SK-N-SH treated with all-trans-retinoic acid at 6 μM for 48 hours (cell line): ENCODE measurements around the gene GRHL3.
"Not testable (repeated sequence)": the region's sequence is repeated elsewhere in the genome, so short reads cannot be mapped to it uniquely, and the experiment has no call there.

Source experiments
- ATAC-seq: fragments of 200-7000 bp; cut with Tn5 transposase; 3 replicates; pipeline ENCODE4 v1.9.1; 2020; ENCODE audit warnings: mild to moderate bottlenecking, moderate library complexity
- BACH2 ChIP-seq: fragments of 250-450 bp; sonication (Bioruptor Pico); IDR thresholded peaks from 2 replicates; pipeline ENCODE4 v1.9.0; 2021; ENCODE audit warnings: mild to moderate bottlenecking, borderline replicate concordance
- CSDC2 ChIP-seq: fragments of 250-450 bp; sonication (Bioruptor Pico); IDR thresholded peaks from 2 replicates; pipeline ENCODE4 v1.5.0; 2020; ENCODE audit warnings: mild to moderate bottlenecking, moderate library complexity
- ESRRG ChIP-seq: fragments of 250-450 bp; sonication (Bioruptor Pico); IDR thresholded peaks from 2 replicates; pipeline ENCODE4 v1.6.1; 2021; ENCODE audit warnings: mild to moderate bottlenecking
- GLIS3 ChIP-seq: fragments of 250-450 bp; sonication (Bioruptor Pico); IDR thresholded peaks from 2 replicates; pipeline ENCODE4 v1.5.0; 2020; ENCODE audit warnings: mild to moderate bottlenecking, moderate library complexity
- ISL1 ChIP-seq: fragments of 250-450 bp; sonication (Bioruptor Pico); IDR thresholded peaks from 2 replicates; pipeline ENCODE4 v2.1.2; 2022; ENCODE audit warnings: mild to moderate bottlenecking, moderate library complexity
- OSR1 ChIP-seq: fragments of 250-450 bp; sonication (Bioruptor Pico); IDR thresholded peaks from 2 replicates; pipeline ENCODE4 v1.8.0; 2022; ENCODE audit warnings: moderate library complexity, mild to moderate bottlenecking, inconsistent platforms
- PATZ1 ChIP-seq: fragments of 250-450 bp; sonication (Bioruptor Pico); IDR thresholded peaks from 2 replicates; pipeline ENCODE4 v1.8.0; 2020; ENCODE audit warnings: mild to moderate bottlenecking, moderate library complexity, borderline replicate concordance
- PPARA ChIP-seq: fragments of 250-450 bp; sonication (Bioruptor Pico); IDR thresholded peaks from 2 replicates; pipeline ENCODE4 v1.5.0; 2020; ENCODE audit warnings: mild to moderate bottlenecking, borderline replicate concordance
- RARB ChIP-seq: fragments of 250-450 bp; sonication (Bioruptor Pico); IDR thresholded peaks from 2 replicates; pipeline ENCODE4 v1.8.0; 2021; ENCODE audit warnings: mild to moderate bottlenecking, moderate library complexity
- SNAI2 ChIP-seq: fragments of 250-450 bp; sonication (Bioruptor Pico); IDR thresholded peaks from 2 replicates; pipeline ENCODE4 v1.5.0; 2020; ENCODE audit warnings: mild to moderate bottlenecking, moderate library complexity
- TCF4 ChIP-seq: fragments of 250-450 bp; sonication (Bioruptor Pico); IDR thresholded peaks from 2 replicates; pipeline ENCODE4 v1.8.0; 2021; ENCODE audit warnings: mild to moderate bottlenecking, moderate library complexity, borderline replicate concordance
- ZC3H10 ChIP-seq: fragments of 250-450 bp; sonication (Bioruptor Pico); IDR thresholded peaks from 2 replicates; pipeline ENCODE4 v1.5.1; 2021; ENCODE audit warnings: mild to moderate bottlenecking, moderate library complexity
- ZFP3 ChIP-seq: fragments of 250-450 bp; sonication (Bioruptor Pico); IDR thresholded peaks from 2 replicates; pipeline ENCODE4 v1.5.0; 2020; ENCODE audit warnings: mild to moderate bottlenecking, moderate library complexity
- ZFP30 ChIP-seq: fragments of 450-650 bp; formaldehyde crosslinking; IDR thresholded peaks from 2 replicates; pipeline ENCODE4 v1.5.0; 2022; ENCODE audit warnings: mild to moderate bottlenecking, moderate library complexity
- ZNF565 ChIP-seq: fragments of 450-650 bp; formaldehyde crosslinking; conservative IDR thresholded peaks from 2 replicates; pipeline ENCODE4 v1.5.0; 2020; ENCODE audit warnings: low read depth, mild to moderate bottlenecking, moderate library complexity
- ZNF70 ChIP-seq: fragments of 450-650 bp; formaldehyde crosslinking; IDR thresholded peaks from 2 replicates; pipeline ENCODE4 v1.5.0; 2020; ENCODE audit warnings: mild to moderate bottlenecking, moderate library complexity
- ZNF8 ChIP-seq: fragments of 450-650 bp; formaldehyde crosslinking; IDR thresholded peaks from 2 replicates; pipeline ENCODE4 v1.5.0; 2020; ENCODE audit warnings: mild to moderate bottlenecking, moderate library complexity
- TF ChIP-seq, protein P1 (sequence below): fragments of 250-450 bp; sonication (Bioruptor Pico); IDR thresholded peaks from 2 replicates; pipeline ENCODE4 v1.5.1; 2020; ENCODE audit warnings: low read depth, mild to moderate bottlenecking, moderate library complexity
- TF ChIP-seq, protein P2 (sequence below): fragments of 250-450 bp; sonication (Bioruptor Pico); IDR thresholded peaks from 2 replicates; pipeline ENCODE4 v1.5.0; 2020; ENCODE audit warnings: mild to moderate bottlenecking, moderate library complexity
- TF ChIP-seq, protein P3 (sequence below): fragments of 250-450 bp; sonication (Bioruptor Pico); IDR thresholded peaks from 2 replicates; pipeline ENCODE4 v1.5.1; 2021; ENCODE audit warnings: mild to moderate bottlenecking, moderate library complexity

The GRHL3 gene

DNA sequence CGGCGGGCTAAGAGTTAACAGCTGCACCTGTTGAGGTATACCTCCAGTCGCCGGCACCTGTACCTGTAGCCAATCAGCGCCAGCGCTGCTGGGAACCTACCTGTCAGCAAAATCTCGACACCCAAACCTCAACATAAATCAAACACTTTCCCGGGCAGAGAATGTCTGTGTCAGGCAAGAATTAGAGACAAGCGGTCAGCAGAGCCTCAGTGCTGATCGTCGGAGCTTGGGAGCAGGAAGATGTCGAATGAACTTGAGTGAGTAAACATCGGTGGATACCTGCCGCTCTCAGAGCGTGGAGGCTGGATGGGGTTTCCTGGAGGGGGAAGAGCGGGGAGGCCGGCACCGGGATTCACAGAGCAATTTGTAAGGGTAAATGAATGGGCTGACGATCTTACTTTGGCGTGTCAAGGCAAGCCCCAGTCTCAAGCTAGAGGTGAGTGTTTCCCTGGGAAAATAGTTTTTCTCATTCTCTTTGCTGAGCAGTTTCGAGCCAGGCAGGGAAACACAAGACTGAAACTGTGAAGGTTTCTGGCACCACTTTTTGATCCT is at the start of gene GRHL3:
TSS of gene GRHL3 (plus strand) at position 46 of the 552 bp plus-strand sequence. CDS start at position 241, 195 bp downstream.
- no peak for ATAC-seq
- TF ChIP-seq CSDC2 (CRISPR knock-in tag) (no peak), PATZ1 (CRISPR knock-in tag) (no peak), RARB (no peak), GLIS3 (no peak), ZNF8 (CRISPR knock-in tag) (no peak), TCF4 (no peak)
- TF ChIP-seq, protein P1, sequence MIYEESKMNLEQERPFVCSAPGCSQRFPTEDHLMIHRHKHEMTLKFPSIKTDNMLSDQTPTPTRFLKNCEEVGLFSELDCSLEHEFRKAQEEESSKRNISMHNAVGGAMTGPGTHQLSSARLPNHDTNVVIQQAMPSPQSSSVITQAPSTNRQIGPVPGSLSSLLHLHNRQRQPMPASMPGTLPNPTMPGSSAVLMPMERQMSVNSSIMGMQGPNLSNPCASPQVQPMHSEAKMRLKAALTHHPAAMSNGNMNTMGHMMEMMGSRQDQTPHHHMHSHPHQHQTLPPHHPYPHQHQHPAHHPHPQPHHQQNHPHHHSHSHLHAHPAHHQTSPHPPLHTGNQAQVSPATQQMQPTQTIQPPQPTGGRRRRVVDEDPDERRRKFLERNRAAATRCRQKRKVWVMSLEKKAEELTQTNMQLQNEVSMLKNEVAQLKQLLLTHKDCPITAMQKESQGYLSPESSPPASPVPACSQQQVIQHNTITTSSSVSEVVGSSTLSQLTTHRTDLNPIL: no peak

DNA sequence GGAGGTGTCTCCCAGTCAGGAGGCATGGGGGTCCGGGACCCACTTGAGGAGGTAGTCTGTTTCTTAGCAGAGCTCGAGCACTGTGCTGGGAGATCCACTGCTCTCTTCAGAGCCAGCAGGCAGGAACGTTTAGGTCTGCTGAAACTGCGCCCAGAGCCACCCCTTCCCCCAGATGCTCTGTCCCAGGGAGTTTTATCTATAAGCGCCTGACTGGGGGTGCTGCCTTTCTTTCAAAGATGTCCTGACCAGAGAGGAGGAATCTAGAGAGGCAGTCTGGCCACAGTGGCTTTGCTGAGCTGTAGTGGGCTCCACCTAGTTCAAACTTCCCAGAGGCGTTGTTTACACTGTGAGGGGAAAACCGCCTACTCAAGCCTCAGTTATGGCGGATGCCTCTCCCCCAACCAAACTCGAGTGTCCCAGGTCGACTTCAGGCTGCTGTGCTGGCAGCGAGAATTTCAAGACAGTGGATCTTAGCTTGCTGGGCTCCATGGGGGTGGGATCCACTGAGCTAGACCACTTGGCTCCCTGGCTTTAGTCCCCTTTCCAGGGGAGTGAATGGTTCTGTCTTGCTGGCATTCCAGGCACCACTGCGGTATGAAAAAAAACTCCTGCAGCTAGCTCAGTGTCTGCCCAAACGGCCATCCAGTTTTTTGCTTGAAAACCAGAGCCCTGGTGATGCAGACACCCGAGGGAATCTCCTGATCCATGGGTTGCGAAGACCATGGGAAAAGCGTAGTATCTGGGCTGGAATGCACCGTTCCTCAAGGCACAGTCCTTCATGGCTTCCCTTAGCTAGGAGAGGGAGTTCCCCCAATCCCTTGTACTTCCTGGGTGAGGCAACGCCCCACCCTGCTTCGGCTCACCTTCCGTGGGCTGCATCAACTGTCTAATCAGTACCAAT is 44.7 kb upstream of the GRHL3 start:
- ATAC-seq: not testable (repeated sequence)

- TF ChIP-seq BACH2 (CRISPR knock-in tag) (no peak), GLIS3 (no peak), ESRRG (CRISPR knock-in tag) (no peak), PPARA (no peak)
- ATAC-seq: no peak
Observed at GRCh38 chr1:24275104-24275410, 44.1 kb upstream of the GRHL3 start.

GRCh38 chr1:24275510-24275909 is 43.6 kb upstream of the GRHL3 start:
- ATAC-seq: no peak
- TF ChIP-seq PPARA (no peak), ZC3H10 (CRISPR knock-in tag) (no peak), BACH2 (CRISPR knock-in tag) (no peak), ZFP3 (no peak), CSDC2 (CRISPR knock-in tag) (no peak), SNAI2 (CRISPR knock-in tag) (no peak), ISL1 (CRISPR knock-in tag) (no peak), OSR1 (no peak)
- TF ChIP-seq, protein P2, sequence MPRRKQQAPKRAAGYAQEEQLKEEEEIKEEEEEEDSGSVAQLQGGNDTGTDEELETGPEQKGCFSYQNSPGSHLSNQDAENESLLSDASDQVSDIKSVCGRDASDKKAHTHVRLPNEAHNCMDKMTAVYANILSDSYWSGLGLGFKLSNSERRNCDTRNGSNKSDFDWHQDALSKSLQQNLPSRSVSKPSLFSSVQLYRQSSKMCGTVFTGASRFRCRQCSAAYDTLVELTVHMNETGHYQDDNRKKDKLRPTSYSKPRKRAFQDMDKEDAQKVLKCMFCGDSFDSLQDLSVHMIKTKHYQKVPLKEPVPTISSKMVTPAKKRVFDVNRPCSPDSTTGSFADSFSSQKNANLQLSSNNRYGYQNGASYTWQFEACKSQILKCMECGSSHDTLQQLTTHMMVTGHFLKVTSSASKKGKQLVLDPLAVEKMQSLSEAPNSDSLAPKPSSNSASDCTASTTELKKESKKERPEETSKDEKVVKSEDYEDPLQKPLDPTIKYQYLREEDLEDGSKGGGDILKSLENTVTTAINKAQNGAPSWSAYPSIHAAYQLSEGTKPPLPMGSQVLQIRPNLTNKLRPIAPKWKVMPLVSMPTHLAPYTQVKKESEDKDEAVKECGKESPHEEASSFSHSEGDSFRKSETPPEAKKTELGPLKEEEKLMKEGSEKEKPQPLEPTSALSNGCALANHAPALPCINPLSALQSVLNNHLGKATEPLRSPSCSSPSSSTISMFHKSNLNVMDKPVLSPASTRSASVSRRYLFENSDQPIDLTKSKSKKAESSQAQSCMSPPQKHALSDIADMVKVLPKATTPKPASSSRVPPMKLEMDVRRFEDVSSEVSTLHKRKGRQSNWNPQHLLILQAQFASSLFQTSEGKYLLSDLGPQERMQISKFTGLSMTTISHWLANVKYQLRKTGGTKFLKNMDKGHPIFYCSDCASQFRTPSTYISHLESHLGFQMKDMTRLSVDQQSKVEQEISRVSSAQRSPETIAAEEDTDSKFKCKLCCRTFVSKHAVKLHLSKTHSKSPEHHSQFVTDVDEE (CRISPR knock-in tag): no peak
- TF ChIP-seq, protein P3, sequence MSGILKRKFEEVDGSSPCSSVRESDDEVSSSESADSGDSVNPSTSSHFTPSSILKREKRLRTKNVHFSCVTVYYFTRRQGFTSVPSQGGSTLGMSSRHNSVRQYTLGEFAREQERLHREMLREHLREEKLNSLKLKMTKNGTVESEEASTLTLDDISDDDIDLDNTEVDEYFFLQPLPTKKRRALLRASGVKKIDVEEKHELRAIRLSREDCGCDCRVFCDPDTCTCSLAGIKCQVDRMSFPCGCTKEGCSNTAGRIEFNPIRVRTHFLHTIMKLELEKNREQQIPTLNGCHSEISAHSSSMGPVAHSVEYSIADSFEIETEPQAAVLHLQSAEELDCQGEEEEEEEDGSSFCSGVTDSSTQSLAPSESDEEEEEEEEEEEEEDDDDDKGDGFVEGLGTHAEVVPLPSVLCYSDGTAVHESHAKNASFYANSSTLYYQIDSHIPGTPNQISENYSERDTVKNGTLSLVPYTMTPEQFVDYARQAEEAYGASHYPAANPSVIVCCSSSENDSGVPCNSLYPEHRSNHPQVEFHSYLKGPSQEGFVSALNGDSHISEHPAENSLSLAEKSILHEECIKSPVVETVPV (CRISPR knock-in tag): no peak

- no peak for ATAC-seq
- TF ChIP-seq ZFP30 (CRISPR knock-in tag) (no peak), CSDC2 (CRISPR knock-in tag) (no peak), GLIS3 (no peak), PPARA (no peak), RARB (no peak), ZNF70 (CRISPR knock-in tag) (no peak), PATZ1 (CRISPR knock-in tag) (no peak), ZNF565 (CRISPR knock-in tag) (no peak), ZNF8 (CRISPR knock-in tag) (no peak)
- TF ChIP-seq, protein P1: no peak
- TF ChIP-seq, protein P2 (CRISPR knock-in tag): no peak
Observed at GRCh38 chr1:24276791-24277190, 42.4 kb upstream of the GRHL3 start.
